ENCODE measurements around the gene OLFML2B. TPM values are rescaled to one million over a fixed set of nuclear protein-coding genes. Genes with fewer than 3 reads are reported as not detected.

The OLFML2B gene
- total RNA-seq, 4 donors from 2014 or later, result 0.70 to 2.5 (median 1.9) TPM

Other genes with a start within 250 kb of the OLFML2B start
- 10 to 100 TPM in 2 of 4 donors, 1 to 10 TPM in 2; 6.3 to 18.5 (median 11.9) TPM for gene NOS1AP, start 45.8 kb upstream of the OLFML2B start, total RNA-seq

All from Peyer's patch (tissue), 4 donors.